ENCODE data around the gene AKAP13. TPM values are rescaled to one million over a fixed set of nuclear protein-coding genes. Genes with fewer than 3 reads are reported as not detected.

Gene AKAP13
- total and polyA plus RNA-seq, 2 donors (not counting 1 experiment from before 2014, with no cell fraction given), result 73.8 to 358 TPM

GRCh38 chr15:85723960-85724945, 343.9 kb downstream of the AKAP13 start:
- Histone ChIP-seq H3K79me2 (ENCODE audit: control insufficient read depth, insufficient read depth, low read length) (peaks cover under 1% of the 10 kb centered on the region), H4K20me1 (ENCODE audit: control insufficient read depth, insufficient read depth, low read length, poor library complexity, severe bottlenecking) (peaks cover 5% of the 10 kb centered on the region), H2AFZ (ENCODE audit: insufficient read depth, low read depth, low read length, poor library complexity, severe bottlenecking) (no peak overlapping the region), H3K4me1 (ENCODE audit: control insufficient read depth in 2 of 2, insufficient read depth in 2 of 2, low read length in 2 of 2) (no peaks in the 10 kb centered on the region), H3K9me3 (ENCODE audit: control extremely low read depth in 1 of 3, control insufficient read depth in 2 of 3, insufficient read depth in 1 of 3, low read length in 2 of 3) (no peaks in the 10 kb centered on the region), H3K4me3 (ENCODE audit: control extremely low read depth in 1 of 5, extremely low read depth in 1 of 5, insufficient read depth in 1 of 5, low read depth in 2 of 5, low read length in 4 of 5) (no peak overlapping the region), H3K9ac (ENCODE audit: low read length) (no peak overlapping the region), H3K27ac (ENCODE audit: low read length in 2 of 2) (peak overlapping the region in 1 of 2 donors; percentile 44), H3K4me2 (replicated peaks; ENCODE audit: low read depth, low read length, poor library complexity, severe bottlenecking) (no peak overlapping the region), H3K36me3 (replicated peaks in 1 of 2; ENCODE audit: control extremely low read depth in 1 of 2, control insufficient read depth in 1 of 2, extremely low read depth in 1 of 2, insufficient read depth in 2 of 2, low read length in 1 of 2) (peaks cover 8 to 97% of the 10 kb centered on the region in 2 experiments), H3K27me3 (replicated peaks in 1 of 4; ENCODE audit: control extremely low read depth in 1 of 4, control insufficient read depth in 3 of 4, insufficient read depth in 4 of 4, low read length in 3 of 4) (no peaks in the 10 kb centered on the region)
- DNase-seq (no peak), ATAC-seq (ENCODE audit: low read depth) (no peak)
- CTCF ChIA-PET, result interaction anchor here (1.1 to 1.4 kb wide), 2 partner anchors 37 to 116 kb away, joined by 3 read pairs; no protein-coding TSS in a partner anchor
- peak overlapping the region; percentile 2 for H3K27ac Mint-ChIP-seq
- H3K27me3 Mint-ChIP-seq, result no peaks in the 10 kb centered on the region
- POLR2A ChIA-PET, result no interaction called here
- TF ChIP-seq, protein P1, sequence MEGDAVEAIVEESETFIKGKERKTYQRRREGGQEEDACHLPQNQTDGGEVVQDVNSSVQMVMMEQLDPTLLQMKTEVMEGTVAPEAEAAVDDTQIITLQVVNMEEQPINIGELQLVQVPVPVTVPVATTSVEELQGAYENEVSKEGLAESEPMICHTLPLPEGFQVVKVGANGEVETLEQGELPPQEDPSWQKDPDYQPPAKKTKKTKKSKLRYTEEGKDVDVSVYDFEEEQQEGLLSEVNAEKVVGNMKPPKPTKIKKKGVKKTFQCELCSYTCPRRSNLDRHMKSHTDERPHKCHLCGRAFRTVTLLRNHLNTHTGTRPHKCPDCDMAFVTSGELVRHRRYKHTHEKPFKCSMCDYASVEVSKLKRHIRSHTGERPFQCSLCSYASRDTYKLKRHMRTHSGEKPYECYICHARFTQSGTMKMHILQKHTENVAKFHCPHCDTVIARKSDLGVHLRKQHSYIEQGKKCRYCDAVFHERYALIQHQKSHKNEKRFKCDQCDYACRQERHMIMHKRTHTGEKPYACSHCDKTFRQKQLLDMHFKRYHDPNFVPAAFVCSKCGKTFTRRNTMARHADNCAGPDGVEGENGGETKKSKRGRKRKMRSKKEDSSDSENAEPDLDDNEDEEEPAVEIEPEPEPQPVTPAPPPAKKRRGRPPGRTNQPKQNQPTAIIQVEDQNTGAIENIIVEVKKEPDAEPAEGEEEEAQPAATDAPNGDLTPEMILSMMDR (IDR thresholded peaks at IDR 0.05), result no peak
- TF ChIP-seq EZH2 (IDR thresholded peaks at IDR 0.05; ENCODE audit: borderline replicate concordance, insufficient read depth, low read depth, low read length, poor library complexity, severe bottlenecking), result no peak
- WGBS (ENCODE audit: insufficient coverage), result 68% methylated on average over 8 of the region's 10 CpGs
- H3K9me3 Mint-ChIP-seq (ENCODE audit: insufficient read depth), result no peaks in the 10 kb centered on the region
- no peak overlapping the region for H3K4me3 Mint-ChIP-seq
- intact Hi-C loops (cut with micrococcal nuclease), result loop anchor here (5.0 kb wide), 1 partner anchor 37 kb away; no protein-coding TSS in a partner anchor
- H3K4me1 Mint-ChIP-seq, result peaks cover 4% of the 10 kb centered on the region

GRCh38 chr15:85725019-85725418, 344.6 kb downstream of the AKAP13 start:
- ATAC-seq (ENCODE audit: low read depth), result no peak
- Histone ChIP-seq H3K4me1 (ENCODE audit: control insufficient read depth in 2 of 2, insufficient read depth in 2 of 2, low read length in 2 of 2) (no peaks in the 10 kb centered on the region), H3K4me2 (replicated peaks; ENCODE audit: low read depth, low read length, poor library complexity, severe bottlenecking) (no peak overlapping the region), H3K4me3 (ENCODE audit: control extremely low read depth in 1 of 5, extremely low read depth in 1 of 5, insufficient read depth in 1 of 5, low read depth in 2 of 5, low read length in 4 of 5) (no peak overlapping the region), H4K20me1 (ENCODE audit: control insufficient read depth, insufficient read depth, low read length, poor library complexity, severe bottlenecking) (peaks cover 5% of the 10 kb centered on the region), H3K9me3 (ENCODE audit: control extremely low read depth in 1 of 3, control insufficient read depth in 2 of 3, insufficient read depth in 1 of 3, low read length in 2 of 3) (no peaks in the 10 kb centered on the region), H3K27me3 (replicated peaks in 1 of 4; ENCODE audit: control extremely low read depth in 1 of 4, control insufficient read depth in 3 of 4, insufficient read depth in 4 of 4, low read length in 3 of 4) (no peaks in the 10 kb centered on the region), H3K79me2 (ENCODE audit: control insufficient read depth, insufficient read depth, low read length) (no peaks in the 10 kb centered on the region), H3K9ac (ENCODE audit: low read length) (no peak overlapping the region), H3K27ac (ENCODE audit: low read length in 2 of 2) (peak overlapping the region in 1 of 2 donors; percentile 44), H2AFZ (ENCODE audit: insufficient read depth, low read depth, low read length, poor library complexity, severe bottlenecking) (no peak overlapping the region), H3K36me3 (replicated peaks in 1 of 2; ENCODE audit: control extremely low read depth in 1 of 2, control insufficient read depth in 1 of 2, extremely low read depth in 1 of 2, insufficient read depth in 2 of 2, low read length in 1 of 2) (peaks cover 8 to 94% of the 10 kb centered on the region in 2 experiments)
- WGBS (ENCODE audit: insufficient coverage), result no CpG with 5 or more reads among the region's 3 CpGs
- no peaks in the 10 kb centered on the region for H3K9me3 Mint-ChIP-seq (ENCODE audit: insufficient read depth)
- CTCF ChIA-PET, result interaction anchor here (1.4 kb wide), 1 partner anchor 115 kb away, joined by 3 read pairs; no protein-coding TSS in a partner anchor
- intact Hi-C loops (cut with micrococcal nuclease), result no loop called here
- no peak overlapping the region for H3K4me3 Mint-ChIP-seq
- POLR2A ChIA-PET, result no interaction called here
- TF ChIP-seq EZH2 (IDR thresholded peaks at IDR 0.05; ENCODE audit: borderline replicate concordance, insufficient read depth, low read depth, low read length, poor library complexity, severe bottlenecking), result no peak
- TF ChIP-seq, protein P1 (IDR thresholded peaks at IDR 0.05), result no peak
- no peak overlapping the region for H3K27ac Mint-ChIP-seq
- H3K4me1 Mint-ChIP-seq, result peaks cover 4% of the 10 kb centered on the region
- H3K27me3 Mint-ChIP-seq, result no peaks in the 10 kb centered on the region
- DNase-seq, result no peak

All from B cell (primary cell).